Naive B cell (primary cell): Measurements from ENCODE around the gene SLC38A5. TPM values are rescaled to one million over a fixed set of nuclear protein-coding genes. Genes with fewer than 3 reads are reported as not detected.
A peak's percentile ranks its signal among the peaks of the same experiment; 100 is the strongest.

Experiments
- ATAC-seq, 2 donors: fragments of 150-1000 bp; cut with Tn5 transposase; 2 replicates each; pipeline ENCODE4 v1.10.0; 2021; ENCODE audit warnings: low read depth in 2 of 2, mild to moderate bottlenecking in 2 of 2, moderate library complexity in 2 of 2
- DNase-seq: peaks from one replicate; pipeline ENCODE4 v3.0.0; 2022
- H3K27ac Mint-ChIP-seq, 6 donors: one replicate each; pipeline ENCODE4 v1.8.0; 2020 to 2022; ENCODE audit warnings: mild to moderate bottlenecking in 6 of 6, mixed read lengths in 6 of 6, moderate library complexity in 5 of 6, inconsistent platforms in 2 of 6
- H3K27me3 Mint-ChIP-seq, 3 donors: one replicate each; pipeline ENCODE4 v1.8.0; 2021 to 2022; ENCODE audit warnings: mixed read lengths in 3 of 3, mild to moderate bottlenecking in 1 of 3
- H3K36me3 Mint-ChIP-seq, 2 donors: one replicate each; pipeline ENCODE4 v1.8.0; 2020 to 2022; ENCODE audit warnings: mixed read lengths in 2 of 2, inconsistent platforms in 1 of 2, mild to moderate bottlenecking in 1 of 2
- H3K4me1 Mint-ChIP-seq, 3 donors: one replicate each; pipeline ENCODE4 v1.8.0; 2020 to 2022; ENCODE audit warnings: mixed read lengths in 3 of 3, inconsistent platforms in 1 of 3, mild to moderate bottlenecking in 1 of 3, moderate library complexity in 1 of 3
- H3K4me3 Mint-ChIP-seq, 8 donors: one replicate each; pipeline ENCODE4 v1.8.0; 2020 to 2022; ENCODE audit warnings: mild to moderate bottlenecking in 8 of 8, mixed read lengths in 8 of 8, moderate library complexity in 8 of 8, inconsistent platforms in 2 of 8
- H3K9me3 Mint-ChIP-seq, 7 donors: one replicate each; pipeline ENCODE4 v1.8.0; 2020 to 2022; ENCODE audit warnings: mixed read lengths in 7 of 7, mild to moderate bottlenecking in 5 of 7, inconsistent platforms in 2 of 7, moderate library complexity in 1 of 7
- polyA plus RNA-seq, 6 donors: library from polyadenylated mRNA; unstranded; fragments of 300-500 nt; fragmentation: Illumina TruSeq; gene quantifications; one replicate each; pipeline ENCODE4 v1.2.3, GENCODE V29; 2021; ENCODE audit warnings: low read depth in 6 of 6

The SLC38A5 gene
- polyA plus RNA-seq, 6 donors from 2014 or later: 6.4 to 11.8 (median 8.5) TPM

DNA sequence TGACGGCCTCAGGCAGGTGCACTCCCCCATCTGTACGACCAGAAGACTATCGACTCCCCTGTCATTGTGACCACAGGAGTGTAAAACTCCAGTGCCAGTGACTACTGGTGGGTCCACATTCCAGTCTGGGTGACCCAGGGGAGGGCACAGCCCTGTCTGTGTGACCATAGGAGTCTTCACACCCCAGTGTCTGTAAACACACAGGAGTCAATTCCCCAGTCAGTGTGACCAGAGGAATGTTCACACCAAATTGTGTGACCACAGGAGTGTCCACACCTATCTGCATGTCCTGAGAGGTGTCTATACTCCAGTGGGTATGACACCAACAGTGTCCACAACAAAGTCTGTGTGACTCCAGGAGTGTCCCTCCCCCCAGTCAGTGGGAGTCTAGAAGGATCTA is 18.0 kb upstream of the SLC38A5 start:
- Mint-ChIP-seq H3K27ac (no peak overlapping the region), H3K9me3 (no peaks in the 10 kb centered on the region), H3K36me3 (no peaks in the 10 kb centered on the region), H3K4me3 (no peak overlapping the region), H3K4me1 (no peaks in the 10 kb centered on the region), H3K27me3 (no peaks in the 10 kb centered on the region)
- no peak for ATAC-seq
- DNase-seq: no peak

DNA sequence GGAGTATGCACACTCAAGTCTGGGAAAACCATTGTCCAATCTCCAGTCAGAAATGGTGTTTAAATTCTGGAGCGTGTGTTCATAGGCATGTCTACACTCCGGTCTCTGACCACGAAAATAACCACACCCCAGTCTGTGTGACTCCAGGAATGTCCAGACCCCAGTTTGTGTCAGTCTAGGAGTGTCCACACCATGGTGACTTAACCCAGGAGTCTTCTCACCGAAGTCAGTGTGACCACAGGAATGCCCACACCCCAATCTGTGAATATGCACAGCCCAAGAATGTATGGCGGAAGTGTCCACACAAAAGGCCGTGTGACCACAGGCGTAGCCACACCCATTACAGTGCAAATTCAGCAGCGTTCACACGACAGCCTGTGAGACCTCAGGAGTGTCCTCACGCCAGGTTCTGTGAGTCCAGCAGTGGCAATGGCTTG is 17.3 kb upstream of the SLC38A5 start:
- Mint-ChIP-seq H3K36me3 (no peaks in the 10 kb centered on the region), H3K9me3 (no peaks in the 10 kb centered on the region), H3K27me3 (no peaks in the 10 kb centered on the region), H3K4me1 (no peaks in the 10 kb centered on the region), H3K4me3 (no peak overlapping the region), H3K27ac (peak overlapping the region in 1 of 6 donors; percentile 24)
- ATAC-seq: no peak
- no peak for DNase-seq

DNA sequence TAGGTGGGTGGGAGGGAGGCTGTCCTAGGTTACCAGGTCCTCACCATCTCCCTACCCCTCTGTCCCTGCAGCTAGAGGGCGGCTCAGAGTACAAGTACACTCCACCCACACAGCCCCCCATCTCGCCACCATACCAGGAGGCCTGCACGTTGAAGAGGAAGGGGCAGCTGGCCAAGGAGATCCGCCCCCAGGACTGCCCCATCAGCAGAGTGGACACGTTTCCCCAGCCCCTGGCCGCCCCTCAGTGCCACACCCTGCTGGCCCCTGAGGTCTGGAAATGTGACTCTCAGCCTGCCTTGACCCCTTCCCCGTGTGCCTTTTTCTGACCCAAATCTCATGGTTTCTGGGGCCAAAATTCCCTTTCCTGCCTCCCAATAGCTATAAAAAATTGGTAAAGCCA is 12.5 kb upstream of the SLC38A5 start:
- DNase-seq (no peak), ATAC-seq (no peak)
- Mint-ChIP-seq H3K4me1 (peaks cover 8 to 13% (median 9%) of the 10 kb centered on the region in 3 donors), H3K36me3 (peaks cover 0 to 9% of the 10 kb centered on the region in 2 donors), H3K4me3 (no peak overlapping the region), H3K27me3 (no peaks in the 10 kb centered on the region), H3K27ac (no peak overlapping the region), H3K9me3 (peaks cover 0 to 4% (median 0%) of the 10 kb centered on the region in 7 donors)

DNA sequence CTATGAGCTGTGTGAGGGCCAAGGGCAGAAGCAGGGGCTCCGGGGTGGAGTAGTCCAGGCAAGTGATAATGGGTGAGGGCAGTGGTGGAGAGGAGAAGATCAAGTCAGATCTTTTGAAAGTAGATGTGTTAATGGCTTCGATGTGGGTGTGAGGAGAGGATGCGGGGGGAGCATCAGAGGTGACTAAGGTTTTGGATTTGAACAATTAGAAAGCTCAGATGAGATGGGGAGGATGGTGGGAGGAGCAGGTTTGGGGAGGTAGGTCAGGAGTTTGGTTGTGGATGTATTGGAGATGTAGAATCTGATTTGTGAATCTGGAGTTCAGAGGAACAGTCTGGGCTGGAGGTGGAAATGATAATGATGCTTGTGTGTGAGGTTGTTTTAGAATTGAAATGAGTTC is 10.5 kb upstream of the SLC38A5 start:
- ATAC-seq (no peak), DNase-seq (no peak)
- no peak overlapping the region for H3K4me3 Mint-ChIP-seq
- peaks cover 0 to 9% of the 10 kb centered on the region in 2 donors for H3K36me3 Mint-ChIP-seq
- H3K27me3 Mint-ChIP-seq: no peaks in the 10 kb centered on the region
- H3K4me1 Mint-ChIP-seq: peaks cover 23 to 29% (median 25%) of the 10 kb centered on the region in 3 donors
- peaks cover 0 to 4% (median 0%) of the 10 kb centered on the region in 7 donors for H3K9me3 Mint-ChIP-seq
- no peak overlapping the region for H3K27ac Mint-ChIP-seq

DNA sequence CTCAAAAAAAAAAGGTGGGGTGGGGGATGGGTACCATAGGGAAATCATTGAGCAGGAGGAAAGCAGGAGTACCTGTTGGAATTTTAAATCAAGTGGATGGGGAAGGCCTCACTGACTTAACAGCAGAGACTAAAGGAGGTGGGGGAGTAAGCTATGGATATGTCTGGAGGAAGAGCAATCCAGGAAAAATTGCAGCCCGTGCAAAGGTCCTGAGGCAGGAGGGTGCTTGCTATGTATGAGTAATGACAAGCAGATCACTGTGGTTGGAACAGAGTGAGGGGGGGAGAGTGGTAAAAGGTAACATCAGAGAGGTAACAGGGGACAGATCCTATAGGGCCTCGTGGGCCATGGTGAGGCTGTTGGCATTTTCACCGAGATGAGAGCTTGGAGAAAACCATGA is 10.1 kb upstream of the SLC38A5 start:
- Mint-ChIP-seq H3K27ac (peak overlapping the region in 2 of 6 donors; percentile 8 to 61), H3K4me1 (peaks cover 25 to 29% (median 27%) of the 10 kb centered on the region in 3 donors)

DNA sequence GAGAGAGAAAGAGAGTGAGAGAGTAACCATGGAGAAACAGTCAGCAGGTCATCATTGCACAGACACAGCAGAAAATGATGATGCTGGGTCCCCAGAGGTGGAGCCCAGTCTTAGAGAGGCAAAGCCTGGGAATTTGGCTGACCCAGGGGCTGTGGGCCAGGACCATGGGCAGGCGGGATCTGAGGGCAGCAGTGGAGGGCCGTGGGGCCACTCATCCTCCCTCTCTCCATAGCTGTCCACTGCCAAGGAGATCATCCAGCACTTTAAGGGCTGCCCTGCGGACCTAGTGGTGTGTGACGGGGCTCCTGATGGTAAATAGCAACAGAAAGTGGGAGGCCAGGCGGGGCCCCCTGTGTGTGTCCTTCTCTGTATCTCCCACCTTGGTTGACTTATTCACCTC is 8.7 kb upstream of the SLC38A5 start:
- no peak for ATAC-seq
- DNase-seq: no peak
- Mint-ChIP-seq H3K27ac (no peak overlapping the region), H3K27me3 (no peaks in the 10 kb centered on the region), H3K9me3 (peaks cover 0 to 4% (median 1%) of the 10 kb centered on the region in 7 donors), H3K36me3 (peaks cover 0 to 9% of the 10 kb centered on the region in 2 donors), H3K4me1 (peaks cover 29% of the 10 kb centered on the region in 3 donors), H3K4me3 (peak overlapping the region in 1 of 8 donors; percentile 41)

More for the DNA sequence above, 10.1 kb upstream of the SLC38A5 start:
- no peak for DNase-seq
- Mint-ChIP-seq H3K36me3 (peaks cover 0 to 9% of the 10 kb centered on the region in 2 donors), H3K27me3 (no peaks in the 10 kb centered on the region), H3K4me3 (no peak overlapping the region), H3K9me3 (peaks cover 0 to 4% (median 0%) of the 10 kb centered on the region in 7 donors)
- ATAC-seq: no peak

DNA sequence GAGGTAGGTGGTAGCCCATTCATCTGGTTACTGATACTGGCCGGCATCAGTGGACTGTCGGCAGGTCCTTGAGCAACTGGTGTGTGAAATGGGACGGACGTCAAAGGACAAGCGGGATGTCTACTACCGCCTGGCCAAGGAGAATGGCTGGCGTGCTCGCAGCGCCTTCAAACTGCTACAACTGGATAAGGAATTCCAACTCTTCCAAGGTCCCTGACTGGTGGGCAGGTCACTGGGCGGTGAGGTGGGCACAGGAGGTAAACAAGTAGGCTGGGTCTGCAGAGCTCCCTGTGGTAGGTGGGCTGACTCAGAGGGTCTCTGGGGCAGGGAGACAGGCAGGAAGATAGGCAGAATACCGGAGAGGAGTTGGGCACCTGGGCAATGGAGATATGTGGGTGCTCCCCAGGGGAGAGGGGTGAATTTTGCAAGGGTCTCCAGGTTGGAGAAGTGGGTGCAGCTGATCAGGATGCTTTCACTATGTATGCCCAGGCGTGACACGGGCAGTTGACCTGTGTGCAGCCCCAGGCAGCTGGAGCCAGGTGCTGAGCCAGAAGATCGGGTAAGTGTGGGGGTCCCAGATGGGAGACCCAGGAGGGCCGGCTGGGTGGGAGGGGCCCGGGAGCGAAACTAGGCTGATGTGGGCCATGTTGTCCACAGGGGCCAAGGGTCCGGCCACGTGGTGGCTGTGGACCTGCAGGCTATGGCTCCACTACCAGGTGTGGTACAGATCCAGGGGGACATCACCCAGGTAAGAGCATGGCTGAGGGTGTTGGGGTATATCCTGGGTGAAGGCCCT is 8.1 kb upstream of the SLC38A5 start:
- DNase-seq (no peak), ATAC-seq (no peak)
- H3K27ac Mint-ChIP-seq: peak overlapping the region in 2 of 6 donors; percentile 65 to 74
- peaks cover 29% of the 10 kb centered on the region in 3 donors for H3K4me1 Mint-ChIP-seq
- peaks cover 0 to 9% of the 10 kb centered on the region in 2 donors for H3K36me3 Mint-ChIP-seq
- no peaks in the 10 kb centered on the region for H3K27me3 Mint-ChIP-seq
- H3K4me3 Mint-ChIP-seq: peak overlapping the region in 3 of 8 donors; percentile 29 to 83 (median 69)
- peaks cover 0 to 4% (median 1%) of the 10 kb centered on the region in 7 donors for H3K9me3 Mint-ChIP-seq

DNA sequence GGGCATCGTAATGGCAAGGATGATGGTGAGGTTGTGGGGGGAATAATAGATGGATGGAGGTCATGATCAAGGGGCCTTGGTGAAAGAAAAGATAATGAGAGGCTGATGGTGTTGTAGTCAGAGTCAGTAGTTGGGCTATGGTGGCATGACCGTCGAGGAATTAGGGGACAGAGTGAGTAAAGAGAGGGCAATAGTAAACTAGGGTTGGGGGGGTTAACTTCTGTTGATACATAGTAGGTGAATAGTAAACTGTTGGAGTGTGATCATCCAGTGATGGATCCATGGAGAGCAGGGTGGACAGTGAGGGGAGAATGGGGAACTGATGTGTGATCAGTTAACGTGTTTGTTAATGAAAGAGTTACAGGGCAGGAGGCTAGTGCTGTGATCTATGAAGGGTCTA is 6.9 kb upstream of the SLC38A5 start:
- peaks cover 29% of the 10 kb centered on the region in 3 donors for H3K4me1 Mint-ChIP-seq
- H3K4me3 Mint-ChIP-seq: peak overlapping the region; percentile 83 to 96 (median 92)

DNA sequence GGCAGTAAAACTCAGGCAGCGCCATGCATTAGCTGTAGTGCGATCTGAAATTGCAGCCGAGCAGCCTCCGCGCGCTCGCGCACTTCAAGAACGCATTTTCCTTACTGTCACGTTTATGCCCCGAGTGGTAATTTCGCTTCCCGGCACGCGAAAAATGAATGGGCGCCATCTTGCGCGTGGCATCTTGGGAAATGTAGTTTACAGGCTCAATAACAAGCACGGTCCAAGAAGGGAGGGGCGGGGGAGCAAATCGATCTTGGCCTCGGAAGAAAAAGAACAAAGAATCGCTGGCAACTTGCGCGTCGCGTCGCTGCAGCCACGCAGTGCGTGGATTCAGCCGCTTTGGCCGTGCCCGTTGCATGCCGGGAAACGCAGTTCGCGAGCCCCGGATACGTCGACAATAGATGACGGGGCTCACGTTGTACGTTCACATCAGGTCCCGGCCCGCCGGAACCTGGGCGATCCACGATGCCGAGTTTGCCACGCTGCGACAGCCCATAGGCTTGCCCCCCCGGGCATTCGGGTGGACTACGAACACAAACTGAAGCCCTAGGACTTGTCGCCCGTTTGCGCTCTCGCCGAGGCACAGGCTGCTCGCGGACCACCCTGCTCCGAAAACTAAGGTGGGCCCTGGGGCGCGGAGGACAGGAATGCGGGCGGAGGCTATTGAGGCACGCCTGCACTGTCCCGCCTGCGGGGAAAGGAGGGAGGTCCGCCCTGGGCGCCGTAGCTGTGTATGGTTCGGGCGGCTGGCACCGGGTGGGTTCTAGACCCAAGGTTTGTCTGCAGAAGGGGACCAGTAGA is 5.9 kb upstream of the SLC38A5 start, which contains the start of gene FTSJ1:
Gene FTSJ1 (plus strand): TSS at position 426 of the 804 bp plus-strand sequence. CDS start 1,849 bp downstream, outside the sequence.
- peak within 1 kb of the TSS; percentile 89 to 95 (median 93) for H3K27ac Mint-ChIP-seq
- ATAC-seq (peak; percentile 91 to 94), DNase-seq (peak; percentile 88)
- H3K27me3 Mint-ChIP-seq: no peaks in the 10 kb centered on the region
- peaks cover 0 to 4% (median 2%) of the 10 kb centered on the region in 7 donors for H3K9me3 Mint-ChIP-seq
- peak within 1 kb of the TSS; percentile 83 to 96 (median 92) for H3K4me3 Mint-ChIP-seq
- peaks cover 0 to 9% of the 10 kb centered on the region in 2 donors for H3K36me3 Mint-ChIP-seq
- peaks cover 29% of the 10 kb centered on the region in 3 donors for H3K4me1 Mint-ChIP-seq

More for the DNA sequence above, 6.9 kb upstream of the SLC38A5 start:
- Mint-ChIP-seq H3K27me3 (no peaks in the 10 kb centered on the region), H3K27ac (peak overlapping the region; percentile 84 to 95 (median 92)), H3K9me3 (peaks cover 0 to 4% (median 2%) of the 10 kb centered on the region in 7 donors), H3K36me3 (peaks cover 0 to 9% of the 10 kb centered on the region in 2 donors)
- ATAC-seq: no peak
- DNase-seq: no peak

DNA sequence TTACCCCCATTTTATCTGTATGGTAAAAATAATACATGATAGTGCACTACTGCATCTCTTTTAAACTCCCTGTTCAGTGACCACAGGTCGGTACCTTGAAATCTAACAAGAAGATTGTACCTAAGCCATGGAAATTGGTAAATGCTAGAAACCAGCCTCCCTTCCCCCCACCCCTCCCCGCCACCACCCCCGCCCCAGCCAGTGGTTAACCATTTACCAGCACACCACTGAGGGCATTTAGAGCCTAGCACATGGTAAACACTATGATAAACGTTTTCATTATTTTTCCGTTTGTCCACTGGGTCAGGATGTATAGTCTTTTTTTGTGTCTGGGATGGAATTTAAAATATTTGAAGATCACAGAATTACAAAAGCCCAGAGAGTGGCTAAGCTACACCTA is 5.2 kb upstream of the SLC38A5 start:
- Mint-ChIP-seq H3K36me3 (peaks cover 0 to 3% of the 10 kb centered on the region in 2 donors), H3K9me3 (peaks cover 0 to 4% (median 1%) of the 10 kb centered on the region in 7 donors), H3K27ac (peak overlapping the region in 5 of 6 donors; percentile 77 to 95 (median 93)), H3K4me3 (peak overlapping the region; percentile 83 to 96 (median 92)), H3K27me3 (no peaks in the 10 kb centered on the region), H3K4me1 (peaks cover 26 to 29% (median 29%) of the 10 kb centered on the region in 3 donors)
- ATAC-seq (no peak), DNase-seq (no peak)

DNA sequence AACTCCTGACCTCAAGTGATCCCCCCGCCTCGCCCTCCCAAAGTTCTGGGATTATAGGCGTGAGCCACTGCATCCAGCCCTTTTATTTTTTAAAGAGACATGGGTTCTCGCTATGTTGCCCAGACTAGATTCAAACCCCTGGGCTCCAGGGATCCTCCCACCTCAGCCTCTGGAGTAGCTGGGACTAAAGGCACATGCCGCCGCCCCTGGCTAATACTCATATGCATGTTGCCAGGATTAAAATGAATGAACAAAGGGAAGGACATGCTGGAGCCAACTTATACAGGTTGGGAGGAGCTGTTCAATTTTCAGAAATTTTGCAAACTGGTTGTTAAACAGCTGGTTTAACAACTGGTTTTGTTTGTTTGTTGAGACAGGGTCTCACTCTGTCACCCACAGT is 4.5 kb upstream of the SLC38A5 start:
- Mint-ChIP-seq H3K4me3 (peak overlapping the region in 2 of 8 donors; percentile 74 to 96), H3K36me3 (no peaks in the 10 kb centered on the region), H3K4me1 (peaks cover 27 to 34% (median 33%) of the 10 kb centered on the region in 3 donors), H3K9me3 (peaks cover 0 to 4% (median 1%) of the 10 kb centered on the region in 7 donors), H3K27me3 (no peaks in the 10 kb centered on the region), H3K27ac (peak overlapping the region in 1 of 6 donors; percentile 54)
- DNase-seq (no peak), ATAC-seq (no peak)

DNA sequence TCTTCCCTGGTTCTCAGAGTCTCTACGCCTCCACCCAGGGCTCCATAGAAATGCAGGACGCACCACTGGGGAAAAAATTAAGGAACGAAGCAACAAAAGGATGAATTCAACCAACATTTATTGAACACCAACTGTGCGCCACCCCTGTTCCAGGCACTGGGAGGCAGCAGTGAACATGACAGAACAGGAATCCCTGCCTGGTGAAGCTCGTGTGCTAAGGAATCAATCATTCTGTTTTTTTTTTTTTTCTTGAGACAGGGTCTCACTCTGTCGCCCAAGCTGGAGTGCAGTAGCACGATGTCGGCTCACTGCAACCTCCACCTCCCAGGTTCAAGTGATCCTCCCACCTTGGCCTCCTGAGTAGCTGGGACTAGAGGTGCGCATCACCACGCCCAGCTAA is 4.1 kb upstream of the SLC38A5 start:
- no peaks in the 10 kb centered on the region for H3K36me3 Mint-ChIP-seq
- peaks cover 0 to 4% (median 1%) of the 10 kb centered on the region in 7 donors for H3K9me3 Mint-ChIP-seq
- peaks cover 29 to 38% (median 37%) of the 10 kb centered on the region in 3 donors for H3K4me1 Mint-ChIP-seq
- H3K27me3 Mint-ChIP-seq: no peaks in the 10 kb centered on the region
- DNase-seq (no peak), ATAC-seq (no peak)
- no peak overlapping the region for H3K27ac Mint-ChIP-seq
- peak overlapping the region in 1 of 8 donors; percentile 18 for H3K4me3 Mint-ChIP-seq

DNA sequence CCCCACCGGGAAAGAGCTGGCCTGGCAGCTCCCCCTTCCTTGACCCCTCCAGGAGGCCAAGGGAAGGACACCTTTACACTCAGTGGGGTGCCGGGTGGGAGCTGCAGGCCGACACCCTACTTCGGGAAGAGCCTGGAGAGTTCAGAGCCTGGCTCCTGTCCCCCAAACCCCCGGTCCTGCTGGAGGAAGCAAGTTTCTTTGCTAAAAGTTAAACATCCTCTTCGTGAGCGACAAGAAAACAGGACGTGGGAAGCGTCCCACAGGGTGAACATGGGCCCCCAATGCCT is 3.6 kb upstream of the SLC38A5 start:
- Mint-ChIP-seq H3K27me3 (no peaks in the 10 kb centered on the region), H3K36me3 (no peaks in the 10 kb centered on the region)

More for the DNA sequence above, 3.6 kb upstream of the SLC38A5 start:
- peak overlapping the region in 2 of 6 donors; percentile 59 to 76 for H3K27ac Mint-ChIP-seq
- DNase-seq (no peak), ATAC-seq (no peak)
- H3K4me1 Mint-ChIP-seq: peaks cover 32 to 42% (median 41%) of the 10 kb centered on the region in 3 donors
- H3K4me3 Mint-ChIP-seq: peak overlapping the region in 2 of 8 donors; percentile 39 to 47
- H3K9me3 Mint-ChIP-seq: peaks cover 0 to 4% (median 1%) of the 10 kb centered on the region in 7 donors
